ENCODE measurements around the gene KMT5C.

Gene KMT5C

GRCh38 chr19:55373993-55374757 lies 34.5 kb downstream of the KMT5C start:
- no peaks in the 10 kb centered on the region for H3K9me3 Mint-ChIP-seq
- H3K27ac Mint-ChIP-seq, result no peak overlapping the region
- H3K27me3 Mint-ChIP-seq, result peaks cover 53 to 72% of the 10 kb centered on the region in 2 donors
- ATAC-seq (replicated peaks) (peak in 1 of 2 donors; percentile 8), DNase-seq (no peak)
- peaks cover 0 to 6% of the 10 kb centered on the region in 2 donors for H3K36me3 Mint-ChIP-seq
- peaks cover 13 to 17% of the 10 kb centered on the region in 2 donors for H3K4me1 Mint-ChIP-seq
- H3K4me3 Mint-ChIP-seq, result no peak overlapping the region

- Mint-ChIP-seq H3K27me3 (peaks cover 36 to 54% of the 10 kb centered on the region in 2 donors), H3K36me3 (peaks cover 0 to 6% of the 10 kb centered on the region in 2 donors), H3K4me3 (no peak within 1 kb of the TSS), H3K9me3 (no peaks in the 10 kb centered on the region), H3K27ac (peak within 1 kb of the TSS; percentile 37), H3K4me1 (peaks cover 8 to 11% of the 10 kb centered on the region in 2 donors)
- DNase-seq (no peak), ATAC-seq (replicated peaks) (peak in 1 of 2 donors; percentile 18)
Measured at GRCh38 chr19:55376241-55376933, 36.7 kb downstream of the KMT5C start, which contains the start of gene TMEM190. Gene TMEM190, plus strand, starts transcription at chr19:55376826. Its CDS starts 28 bp downstream, at chr19:55376854.

- Mint-ChIP-seq H3K27ac (no peak overlapping the region), H3K27me3 (peaks cover 27 to 42% of the 10 kb centered on the region in 2 donors), H3K9me3 (no peaks in the 10 kb centered on the region), H3K4me3 (no peak overlapping the region), H3K4me1 (peaks cover 13 to 18% of the 10 kb centered on the region in 2 donors), H3K36me3 (peaks cover 5 to 15% of the 10 kb centered on the region in 2 donors)
- ATAC-seq (replicated peaks) (no peak), DNase-seq (no peak)
Measured at GRCh38 chr19:55377356-55378131, 37.9 kb downstream of the KMT5C start.

GRCh38 chr19:55379174-55379573 lies 39.5 kb downstream of the KMT5C start:
- Mint-ChIP-seq H3K27me3 (peaks cover 17 to 28% of the 10 kb centered on the region in 2 donors), H3K4me3 (no peak overlapping the region), H3K36me3 (peaks cover 5 to 16% of the 10 kb centered on the region in 2 donors), H3K9me3 (no peaks in the 10 kb centered on the region), H3K4me1 (peaks cover 12 to 28% of the 10 kb centered on the region in 2 donors), H3K27ac (no peak overlapping the region)
- no peak for DNase-seq
- no peak for ATAC-seq (replicated peaks)

- DNase-seq (no peak), ATAC-seq (replicated peaks) (no peak)
- peak overlapping the region; percentile 59 to 92 for H3K4me3 Mint-ChIP-seq
- H3K27ac Mint-ChIP-seq, result no peak overlapping the region
- peaks cover 25 to 35% of the 10 kb centered on the region in 2 donors for H3K4me1 Mint-ChIP-seq
- H3K9me3 Mint-ChIP-seq, result no peaks in the 10 kb centered on the region
- peaks cover 0 to 8% of the 10 kb centered on the region in 2 donors for H3K27me3 Mint-ChIP-seq
- H3K36me3 Mint-ChIP-seq, result peaks cover 18 to 30% of the 10 kb centered on the region in 2 donors
Measured at GRCh38 chr19:55382013-55382412, 42.3 kb downstream of the KMT5C start.

GRCh38 chr19:55382522-55383054 lies 42.9 kb downstream of the KMT5C start:
- ATAC-seq (replicated peaks) (no peak), DNase-seq (no peak)
- Mint-ChIP-seq H3K27ac (no peak overlapping the region), H3K27me3 (peaks cover 0 to 6% of the 10 kb centered on the region in 2 donors), H3K36me3 (peaks cover 22 to 36% of the 10 kb centered on the region in 2 donors), H3K9me3 (no peaks in the 10 kb centered on the region), H3K4me1 (peaks cover 28 to 40% of the 10 kb centered on the region in 2 donors), H3K4me3 (peak overlapping the region; percentile 91 to 92)

- no peaks in the 10 kb centered on the region for H3K27me3 Mint-ChIP-seq
- peaks cover 28 to 42% of the 10 kb centered on the region in 2 donors for H3K36me3 Mint-ChIP-seq
- ATAC-seq (replicated peaks) (peak; percentile 30 to 32), DNase-seq (no peak)
- H3K4me3 Mint-ChIP-seq, result peak overlapping the region; percentile 92 to 98
- no peaks in the 10 kb centered on the region for H3K9me3 Mint-ChIP-seq
- peak overlapping the region; percentile 91 for H3K27ac Mint-ChIP-seq
- H3K4me1 Mint-ChIP-seq, result peaks cover 35 to 50% of the 10 kb centered on the region in 2 donors
Measured at GRCh38 chr19:55383279-55384130, 43.8 kb downstream of the KMT5C start.

GRCh38 chr19:55384131-55384919 lies 44.6 kb downstream of the KMT5C start, which contains the start of gene TMEM238:
Gene TMEM238, minus strand, starts transcription at chr19:55384292. Its CDS starts 33 bp downstream, at chr19:55384259.
- Mint-ChIP-seq H3K36me3 (peaks cover 33 to 48% of the 10 kb centered on the region in 2 donors), H3K4me3 (peak within 1 kb of the TSS; percentile 95 to 98), H3K27me3 (no peaks in the 10 kb centered on the region), H3K4me1 (peaks cover 40 to 58% of the 10 kb centered on the region in 2 donors), H3K9me3 (no peaks in the 10 kb centered on the region), H3K27ac (peak within 1 kb of the TSS; percentile 99)
- ATAC-seq (replicated peaks) (peak; percentile 19 to 20), DNase-seq (no peak)

GRCh38 chr19:55384920-55385723 lies 45.4 kb downstream of the KMT5C start:
- Mint-ChIP-seq H3K9me3 (no peaks in the 10 kb centered on the region), H3K4me1 (peaks cover 45 to 66% of the 10 kb centered on the region in 2 donors), H3K27me3 (no peaks in the 10 kb centered on the region), H3K27ac (peak overlapping the region; percentile 99), H3K36me3 (peaks cover 39 to 52% of the 10 kb centered on the region in 2 donors), H3K4me3 (peak overlapping the region; percentile 95 to 98)
- DNase-seq (peak; percentile 94), ATAC-seq (replicated peaks) (peak; percentile 78 to 80)

- Mint-ChIP-seq H3K27ac (peak within 1 kb of the TSS; percentile 99), H3K4me3 (peak within 1 kb of the TSS; percentile 95 to 98), H3K36me3 (peaks cover 46 to 60% of the 10 kb centered on the region in 2 donors), H3K4me1 (peaks cover 49 to 73% of the 10 kb centered on the region in 2 donors), H3K27me3 (no peaks in the 10 kb centered on the region), H3K9me3 (no peaks in the 10 kb centered on the region)
- peak; percentile 77 to 80 for ATAC-seq (replicated peaks)
- peak; percentile 99 for DNase-seq
Measured at GRCh38 chr19:55385724-55386492, 46.2 kb downstream of the KMT5C start, which contains the start of gene RPL28. Gene RPL28, plus strand, starts transcription at chr19:55385932. Its CDS starts 426 bp downstream, at chr19:55386358.

- H3K4me1 Mint-ChIP-seq, result peaks cover 49 to 73% of the 10 kb centered on the region in 2 donors
- H3K36me3 Mint-ChIP-seq, result peaks cover 46 to 58% of the 10 kb centered on the region in 2 donors
- H3K9me3 Mint-ChIP-seq, result no peaks in the 10 kb centered on the region
- ATAC-seq (replicated peaks), result no peak
- DNase-seq, result no peak
- H3K4me3 Mint-ChIP-seq, result peak overlapping the region; percentile 95 to 98
- peak overlapping the region; percentile 99 for H3K27ac Mint-ChIP-seq
- H3K27me3 Mint-ChIP-seq, result no peaks in the 10 kb centered on the region
Measured at GRCh38 chr19:55386493-55386971, 46.9 kb downstream of the KMT5C start.
